ENCODE data around the gene DGKD. TPM values are rescaled to one million over a fixed set of nuclear protein-coding genes. Genes with fewer than 3 reads are reported as not detected.
A peak's percentile ranks its signal among the peaks of the same experiment; 100 is the strongest.
"Not testable (repeated sequence)": the region's sequence is repeated elsewhere in the genome, so short reads cannot be mapped to it uniquely, and the experiment has no call there.

Gene DGKD
- total RNA-seq, 1 donor from 2014 or later, result 46.5 TPM

GRCh38 chr2:233380995-233381637 lies 26.8 kb downstream of the DGKD start:
- DNase-seq (ENCODE audit: low spot score in 2 of 2) (no peak), FAIRE-seq (no peak)

GRCh38 chr2:233381638-233381995 lies 27.3 kb downstream of the DGKD start:
- FAIRE-seq, result no peak

GRCh38 chr2:233384015-233384414 lies 29.7 kb downstream of the DGKD start:
- FAIRE-seq (no peak), DNase-seq (ENCODE audit: low spot score in 2 of 2) (no peak)

More at GRCh38 chr2:233381638-233381995, 27.3 kb downstream of the DGKD start:
- DNase-seq (ENCODE audit: low spot score in 2 of 2), result no peak

- no peak for FAIRE-seq
- no peak for DNase-seq (ENCODE audit: low spot score in 2 of 2)
Observed at GRCh38 chr2:233384811-233385488, 30.7 kb downstream of the DGKD start.

GRCh38 chr2:233385489-233386044 lies 31.3 kb downstream of the DGKD start:
- no peak for DNase-seq (ENCODE audit: low spot score in 2 of 2)
- FAIRE-seq, result no peak

GRCh38 chr2:233386382-233387041 lies 32.2 kb downstream of the DGKD start:
- DNase-seq (ENCODE audit: low spot score in 2 of 2) (no peak), FAIRE-seq (no peak)

- FAIRE-seq (no peak), DNase-seq (ENCODE audit: low spot score in 2 of 2) (no peak)
Observed at GRCh38 chr2:233387225-233387624, 32.9 kb downstream of the DGKD start.

GRCh38 chr2:233387667-233388528 lies 33.6 kb downstream of the DGKD start:
- FAIRE-seq (no peak), DNase-seq (ENCODE audit: low spot score in 2 of 2) (peak; percentile 67 to 82)

GRCh38 chr2:233389601-233390125 lies 35.4 kb downstream of the DGKD start:
- no peak for DNase-seq (ENCODE audit: low spot score in 2 of 2)
- no peak for FAIRE-seq

GRCh38 chr2:233395687-233396086 lies 41.4 kb downstream of the DGKD start:
- no peak for DNase-seq (ENCODE audit: low spot score in 2 of 2)
- no peak for FAIRE-seq

GRCh38 chr2:233396726-233397665 lies 42.7 kb downstream of the DGKD start:
- FAIRE-seq; DNase-seq (ENCODE audit: low spot score in 2 of 2): not testable (repeated sequence)

GRCh38 chr2:233399306-233400225 lies 45.3 kb downstream of the DGKD start:
- FAIRE-seq (no peak), DNase-seq (ENCODE audit: low spot score in 2 of 2) (no peak)

- no peak for FAIRE-seq
- no peak for DNase-seq (ENCODE audit: low spot score in 2 of 2)
Observed at GRCh38 chr2:233400341-233400740, 46.0 kb downstream of the DGKD start.

GRCh38 chr2:233400961-233401360 lies 46.7 kb downstream of the DGKD start:
- FAIRE-seq (no peak), DNase-seq (ENCODE audit: low spot score in 2 of 2) (no peak)

GRCh38 chr2:233402346-233402745 lies 48.1 kb downstream of the DGKD start:
- no peak for FAIRE-seq
- no peak for DNase-seq (ENCODE audit: low spot score in 2 of 2)

- no peak for FAIRE-seq
- no peak for DNase-seq (ENCODE audit: low spot score in 2 of 2)
Observed at GRCh38 chr2:233402789-233403188, 48.5 kb downstream of the DGKD start.

- FAIRE-seq, result no peak
Observed at GRCh38 chr2:233404222-233404621, 49.9 kb downstream of the DGKD start.

GRCh38 chr2:233406865-233407264 lies 52.6 kb downstream of the DGKD start:
- no peak for FAIRE-seq
- DNase-seq (ENCODE audit: low spot score in 2 of 2), result no peak

More at GRCh38 chr2:233404222-233404621, 49.9 kb downstream of the DGKD start:
- DNase-seq (ENCODE audit: low spot score in 2 of 2), result no peak
